ENCODE measurements around the gene PUM1.

Gene PUM1

GRCh38 chr1:31038360-31038759, 27.2 kb downstream of the PUM1 start:
- no peak overlapping the region for H3K4me3 ChIP-seq (ENCODE audit: low read depth, low read length)
- no peak for TF ChIP-seq CTCF (IDR thresholded peaks at IDR 0.05; ENCODE audit: low read depth, low read length)

GRCh38 chr1:31036749-31037500, 28.6 kb downstream of the PUM1 start:
- H3K4me3 ChIP-seq (ENCODE audit: low read depth, low read length) = no peak overlapping the region
- no peak for TF ChIP-seq CTCF (IDR thresholded peaks at IDR 0.05; ENCODE audit: low read depth, low read length)

GRCh38 chr1:31033598-31033997, 31.9 kb downstream of the PUM1 start:
- H3K4me3 ChIP-seq (ENCODE audit: low read depth, low read length) = no peak overlapping the region
- TF ChIP-seq CTCF (IDR thresholded peaks at IDR 0.05; ENCODE audit: low read depth, low read length) = no peak

- TF ChIP-seq CTCF (IDR thresholded peaks at IDR 0.05; ENCODE audit: low read depth, low read length) = no peak
- no peak overlapping the region for H3K4me3 ChIP-seq (ENCODE audit: low read depth, low read length)
These were observed 33.3 kb downstream of the PUM1 start for GRCh38 chr1:31032266-31032665.

GRCh38 chr1:31031330-31032143, 34.0 kb downstream of the PUM1 start:
- TF ChIP-seq CTCF (IDR thresholded peaks at IDR 0.05; ENCODE audit: low read depth, low read length) = no peak
- no peak overlapping the region for H3K4me3 ChIP-seq (ENCODE audit: low read depth, low read length)

- TF ChIP-seq CTCF (IDR thresholded peaks at IDR 0.05; ENCODE audit: low read depth, low read length) = no peak
- no peak overlapping the region for H3K4me3 ChIP-seq (ENCODE audit: low read depth, low read length)
These were observed 36.5 kb downstream of the PUM1 start for GRCh38 chr1:31029026-31029425.

All from WI38 (cell line).